Regular cardiac myocyte (primary cell): ENCODE measurements around the gene NDUFA13. TPM values are rescaled to one million over a fixed set of nuclear protein-coding genes. Genes with fewer than 3 reads are reported as not detected.

Experiments
- total RNA-seq: library from RNA; depleted of rRNA; stranded (reverse); fragments of >200 nt; gene quantifications from 2 replicates; pipeline ENCODE4 v1.2.3, GENCODE V29; 2014

The NDUFA13 gene
- 192 and 241 TPM in 2 replicates for total RNA-seq

DNA sequence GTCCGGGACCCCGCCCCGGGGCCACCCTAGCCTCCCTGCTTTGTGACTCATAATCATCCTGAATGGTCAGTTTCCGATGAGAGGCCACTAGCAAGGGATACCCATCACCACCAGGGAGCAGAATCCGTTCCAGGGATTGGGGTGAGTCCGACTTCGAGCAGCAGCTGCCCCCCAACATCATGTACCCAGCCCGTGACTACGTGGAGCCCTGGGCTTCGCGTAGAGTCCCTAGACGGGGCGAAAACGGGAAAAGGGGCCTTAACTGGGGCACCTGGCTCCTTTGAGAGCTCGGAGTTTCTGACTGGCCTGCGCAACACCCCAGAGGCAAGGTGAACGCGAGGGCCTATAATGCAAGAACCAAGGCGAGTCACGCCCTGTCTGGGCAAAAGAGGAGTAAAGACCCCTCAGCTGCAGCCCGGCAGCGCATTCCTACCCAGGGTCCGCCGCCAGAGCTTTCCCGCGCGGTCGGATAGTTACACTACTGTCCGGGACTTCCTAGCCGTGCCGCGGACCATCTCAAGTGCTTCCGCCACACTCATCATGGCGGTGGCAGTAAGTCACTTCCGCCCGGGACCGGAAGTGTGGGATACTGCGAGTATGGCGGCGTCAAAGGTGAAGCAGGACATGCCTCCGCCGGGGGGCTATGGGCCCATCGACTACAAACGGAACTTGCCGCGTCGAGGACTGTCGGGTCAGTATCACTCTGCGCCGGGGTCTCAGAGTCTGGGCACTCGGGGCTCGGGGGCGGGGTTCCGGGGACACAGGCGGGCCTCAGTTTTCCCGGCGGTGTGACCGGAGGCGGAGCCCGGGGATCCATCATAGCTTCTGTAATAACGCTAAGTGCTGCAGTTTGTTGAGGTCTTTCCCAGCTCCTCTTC is at the start of gene NDUFA13:
Gene NDUFA13 (plus strand): TSS at position 584 of the 878 bp plus-strand sequence. CDS start 14 bp downstream, at position 598.

GRCh38 chr19:19514881-19515641 is 964 bp upstream of the NDUFA13 start, which contains the start of gene TSSK6:
TSSK6 (minus strand) TSS chr19:19515548; CDS start chr19:19515427, 121 bp downstream.

DNA sequence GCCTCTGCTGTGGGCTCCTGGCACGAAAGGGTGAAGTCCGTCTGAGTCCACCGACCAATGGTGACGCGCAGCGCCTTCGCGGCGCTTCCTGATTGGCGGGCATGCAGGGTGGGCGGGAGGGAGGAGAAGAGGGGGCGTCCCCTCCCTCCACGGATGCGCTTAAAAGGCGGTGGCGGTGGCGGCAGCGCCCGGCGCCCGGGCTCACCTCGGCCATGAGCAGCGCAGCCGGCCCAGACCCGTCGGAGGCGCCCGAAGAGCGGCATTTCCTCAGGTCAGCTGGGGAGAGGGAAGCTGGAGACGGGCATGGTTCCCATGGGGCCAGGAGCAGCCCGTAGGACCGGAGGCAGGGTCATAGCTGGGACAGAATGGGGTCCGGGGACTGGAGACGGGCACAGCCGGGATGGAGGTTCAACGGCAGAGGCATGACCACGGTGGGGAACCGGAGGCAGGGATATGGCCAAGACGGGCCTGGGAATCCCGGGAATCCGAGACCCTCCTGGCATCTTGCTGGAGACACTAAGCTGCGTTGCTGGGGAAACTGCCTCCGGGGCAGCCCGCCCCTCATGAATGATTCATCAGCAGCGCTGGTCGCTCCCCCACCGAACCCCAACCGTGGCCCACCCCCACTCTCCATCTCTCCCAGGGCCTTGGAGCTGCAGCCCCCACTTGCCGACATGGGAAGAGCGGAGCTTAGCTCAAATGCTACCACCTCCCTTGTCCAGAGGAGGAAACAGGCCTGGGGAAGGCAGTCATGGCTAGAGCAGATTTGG is 12.9 kb downstream of the NDUFA13 start, which contains the start of gene YJEFN3:
Gene YJEFN3 (plus strand): TSS at position 191 of the 770 bp plus-strand sequence. CDS start 22 bp downstream, at position 213.

DNA sequence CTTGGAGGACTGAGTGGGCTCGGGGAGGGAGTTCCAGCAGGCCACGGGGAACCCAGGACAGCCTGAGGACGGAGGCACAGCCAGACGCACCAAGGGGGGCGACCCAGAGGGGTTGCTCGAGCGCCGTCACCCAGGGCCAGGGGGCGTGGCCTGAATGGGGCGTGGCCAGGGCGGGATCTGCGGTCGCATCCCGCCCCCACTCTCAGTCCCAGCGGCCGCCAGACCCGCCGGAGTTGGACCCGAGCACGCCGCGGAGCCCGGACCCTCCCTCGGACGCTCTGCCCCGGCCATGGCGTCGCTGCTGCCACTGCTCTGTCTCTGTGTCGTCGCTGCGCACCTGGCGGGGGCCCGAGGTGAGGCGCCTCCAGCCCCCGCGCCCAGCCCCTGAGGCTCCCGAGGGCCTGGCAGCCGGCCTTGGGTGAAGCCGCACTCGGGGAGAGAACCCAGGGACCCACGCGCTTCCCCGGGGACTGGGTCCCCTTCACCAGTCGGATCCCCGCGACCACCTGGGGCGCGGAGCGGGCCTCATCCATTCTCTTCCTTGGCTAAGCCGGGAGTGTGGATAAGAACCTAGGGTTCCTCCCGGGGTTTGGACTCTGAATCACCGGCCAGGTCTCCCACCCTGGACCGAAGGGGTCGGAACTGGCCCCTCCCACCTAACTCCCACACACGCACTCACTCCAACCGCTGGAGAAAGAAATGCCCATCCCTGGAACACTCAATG is 22.2 kb downstream of the NDUFA13 start, which contains the start of gene CILP2:
Gene CILP2 (plus strand): TSS at position 205 of the 724 bp plus-strand sequence. CDS start 85 bp downstream, at position 290.

Other genes with a start within 250 kb of the NDUFA13 start
- gene TM6SF2, start 242.9 kb upstream of the NDUFA13 start, total RNA-seq, result 0.19 and 1.4 TPM in 2 replicates
- gene SUGP1, start 195.7 kb upstream of the NDUFA13 start, total RNA-seq, result 14.9 and 27.4 TPM in 2 replicates
- gene MAU2, start 195.4 kb upstream of the NDUFA13 start, total RNA-seq, result 22.4 and 24.0 TPM in 2 replicates
- 26.2 and 56.2 TPM in 2 replicates for gene GATAD2A, start 110.5 kb upstream of the NDUFA13 start, total RNA-seq
- 0.96 and 1.4 TPM in 2 replicates for gene TSSK6, start 677 bp upstream of the NDUFA13 start, total RNA-seq
- 0.28 and 0.38 TPM in 2 replicates for gene YJEFN3, start 12.7 kb downstream of the NDUFA13 start, total RNA-seq
- under 0.01 and 0.28 TPM in 2 replicates for gene CILP2, start 22.0 kb downstream of the NDUFA13 start, total RNA-seq
- 0.19 and 0.56 TPM in 2 replicates for gene PBX4, start 102.5 kb downstream of the NDUFA13 start, total RNA-seq
- 0.38 and 0.56 TPM in 2 replicates for gene LPAR2, start 112.0 kb downstream of the NDUFA13 start, total RNA-seq
- 3.7 and 6.5 TPM in 2 replicates for gene GMIP, start 127.4 kb downstream of the NDUFA13 start, total RNA-seq
- gene ATP13A1, start 147.5 kb downstream of the NDUFA13 start, total RNA-seq, result 84.2 and 144 TPM in 2 replicates
- gene ZNF101, start 152.6 kb downstream of the NDUFA13 start, total RNA-seq, result 7.9 and 10.7 TPM in 2 replicates
- gene ZNF14, start 216.9 kb downstream of the NDUFA13 start, total RNA-seq, result 5.9 and 8.7 TPM in 2 replicates